ENCODE measurements around the gene SS18L1. TPM values are rescaled to one million over a fixed set of nuclear protein-coding genes. Genes with fewer than 3 reads are reported as not detected.

SS18L1 gene
- total and polyA plus RNA-seq, 11 donors = 6.5 to 12.4 (median 7.9) TPM

DNA sequence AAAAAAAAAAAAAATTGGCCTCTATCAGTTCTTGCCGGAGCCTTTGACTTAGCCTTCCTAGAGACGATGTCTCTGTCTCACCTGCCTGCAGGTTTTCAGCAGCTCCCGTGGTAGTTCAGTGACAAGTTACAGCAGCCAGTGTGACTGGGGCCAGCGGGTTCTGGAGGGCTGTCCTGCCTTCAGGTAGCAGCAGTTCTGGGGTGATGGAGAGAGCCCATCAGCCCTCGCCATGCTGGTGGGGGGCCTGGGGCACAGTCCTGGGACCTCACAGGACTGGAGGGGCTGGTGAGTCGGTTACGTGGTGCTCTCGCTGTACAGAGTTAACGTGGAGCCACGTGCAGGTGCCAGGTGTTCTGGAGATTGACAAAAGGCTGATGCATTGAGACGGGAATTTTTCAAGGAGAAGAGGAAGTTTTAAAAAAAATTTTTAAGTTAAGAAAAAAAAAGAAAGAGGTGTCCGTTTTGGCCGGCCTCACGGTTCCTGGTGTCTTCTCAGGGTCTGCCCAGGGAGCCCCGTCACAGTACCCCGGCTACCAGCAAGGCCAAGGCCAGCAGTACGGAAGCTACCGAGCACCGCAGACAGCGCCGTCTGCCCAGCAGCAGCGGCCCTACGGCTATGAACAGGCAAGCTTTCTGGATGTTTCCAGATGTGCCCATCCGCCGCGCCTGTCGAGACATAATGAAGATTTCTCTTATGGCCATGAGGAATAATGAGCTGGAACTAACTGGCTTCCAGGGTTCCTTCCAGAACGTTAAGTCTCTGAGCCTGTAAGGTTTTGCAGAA is 30.6 kb downstream of the SS18L1 start:
- intact Hi-C loops (cut with DNase I) = no loop called here
- Histone ChIP-seq H3K36me3 (peaks cover 0 to 61% (median 50%) of the 10 kb centered on the region in 9 donors), H3K9me3 (no peaks in the 10 kb centered on the region), H3K27me3 (no peaks in the 10 kb centered on the region), H3K27ac (no peak overlapping the region), H3K4me3 (no peak overlapping the region), H3K4me1 (peaks cover 0 to 7% (median 0%) of the 10 kb centered on the region in 12 donors)
- WGBS, 4 donors = 95 to 96% (median 96%) methylated on average over 28 of the region's 28 CpGs
- ATAC-seq = no peak
- DNase-seq = peak in 1 of 5 donors; percentile 24
- TF ChIP-seq, protein P1, sequence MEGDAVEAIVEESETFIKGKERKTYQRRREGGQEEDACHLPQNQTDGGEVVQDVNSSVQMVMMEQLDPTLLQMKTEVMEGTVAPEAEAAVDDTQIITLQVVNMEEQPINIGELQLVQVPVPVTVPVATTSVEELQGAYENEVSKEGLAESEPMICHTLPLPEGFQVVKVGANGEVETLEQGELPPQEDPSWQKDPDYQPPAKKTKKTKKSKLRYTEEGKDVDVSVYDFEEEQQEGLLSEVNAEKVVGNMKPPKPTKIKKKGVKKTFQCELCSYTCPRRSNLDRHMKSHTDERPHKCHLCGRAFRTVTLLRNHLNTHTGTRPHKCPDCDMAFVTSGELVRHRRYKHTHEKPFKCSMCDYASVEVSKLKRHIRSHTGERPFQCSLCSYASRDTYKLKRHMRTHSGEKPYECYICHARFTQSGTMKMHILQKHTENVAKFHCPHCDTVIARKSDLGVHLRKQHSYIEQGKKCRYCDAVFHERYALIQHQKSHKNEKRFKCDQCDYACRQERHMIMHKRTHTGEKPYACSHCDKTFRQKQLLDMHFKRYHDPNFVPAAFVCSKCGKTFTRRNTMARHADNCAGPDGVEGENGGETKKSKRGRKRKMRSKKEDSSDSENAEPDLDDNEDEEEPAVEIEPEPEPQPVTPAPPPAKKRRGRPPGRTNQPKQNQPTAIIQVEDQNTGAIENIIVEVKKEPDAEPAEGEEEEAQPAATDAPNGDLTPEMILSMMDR (IDR thresholded peaks at IDR 0.05) = no peak
- no peak for TF ChIP-seq POLR2A (IDR thresholded peaks at IDR 0.05)

DNA sequence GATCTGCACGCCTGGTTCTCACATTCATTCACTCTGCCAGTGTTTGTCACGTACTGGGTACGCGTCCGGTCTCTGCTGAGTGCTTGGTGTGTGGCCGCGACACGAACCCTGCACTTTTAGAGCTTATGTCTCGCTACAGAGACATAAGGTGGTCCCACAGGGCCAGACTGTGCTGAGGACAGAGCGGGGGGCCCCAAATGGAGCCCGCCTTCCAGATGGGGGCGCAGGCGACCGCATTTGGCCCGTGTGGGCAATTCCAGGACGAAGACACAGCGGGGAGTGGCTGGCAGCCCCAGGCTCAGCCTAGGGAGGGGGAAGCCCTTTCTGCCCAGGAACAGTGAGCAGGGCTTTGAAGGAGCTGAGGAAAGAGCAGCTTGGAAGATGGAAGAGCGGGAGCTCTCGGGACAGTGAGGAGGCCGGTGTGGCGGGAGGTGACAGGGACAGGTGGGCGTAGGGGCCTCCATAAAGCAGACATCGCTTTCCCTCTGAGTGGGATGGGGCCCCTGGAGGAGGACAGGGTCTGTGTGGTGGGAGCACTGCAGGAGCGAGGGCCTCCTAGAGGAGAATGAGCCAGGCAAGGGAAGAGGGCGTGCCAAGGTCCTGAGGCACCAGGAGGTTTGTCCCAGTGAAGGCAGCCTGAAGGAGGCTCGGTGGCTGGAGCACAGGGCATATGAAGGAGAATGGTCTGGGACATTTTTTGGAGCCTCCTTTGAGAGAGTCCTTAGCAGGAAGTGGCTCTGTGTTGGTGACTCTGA is 31.5 kb downstream of the SS18L1 start:
- Histone ChIP-seq H3K27ac (no peak overlapping the region), H3K4me3 (no peak overlapping the region), H3K9me3 (no peaks in the 10 kb centered on the region), H3K27me3 (no peaks in the 10 kb centered on the region), H3K36me3 (peaks cover 0 to 63% (median 46%) of the 10 kb centered on the region in 9 donors), H3K4me1 (peaks cover 0 to 7% (median 0%) of the 10 kb centered on the region in 12 donors)
- WGBS, 4 donors = 92 to 96% (median 96%) methylated on average over 26 of the region's 26 CpGs
- DNase-seq = peak in 1 of 5 donors; percentile 39
- TF ChIP-seq, protein P1 (IDR thresholded peaks at IDR 0.05) = no peak
- TF ChIP-seq POLR2A (IDR thresholded peaks at IDR 0.05) = no peak
- ATAC-seq = no peak
- intact Hi-C loops (cut with DNase I) = no loop called here

DNA sequence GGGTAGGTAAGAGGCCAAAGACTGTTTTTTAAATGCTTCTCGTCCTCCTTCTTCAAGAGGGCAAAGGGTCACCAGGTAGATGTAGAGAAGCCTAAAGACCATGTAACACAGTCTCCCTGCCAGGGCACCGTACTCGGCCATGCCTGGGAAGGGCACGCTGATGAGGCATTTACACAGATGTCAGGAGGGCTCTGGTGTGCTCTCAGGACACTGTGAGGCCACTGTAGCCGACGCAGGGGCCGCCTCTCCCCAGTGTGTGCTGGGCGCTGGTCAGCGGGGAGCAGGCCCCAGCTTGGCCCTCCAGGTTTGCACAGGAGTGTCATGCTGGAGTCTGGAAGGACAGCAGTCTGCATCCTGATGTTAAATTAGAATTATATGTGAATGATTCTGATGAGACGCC is 32.1 kb downstream of the SS18L1 start:
- H3K36me3 ChIP-seq = peaks cover 0 to 67% (median 45%) of the 10 kb centered on the region in 9 donors
- no peaks in the 10 kb centered on the region for H3K27me3 ChIP-seq
- DNase-seq (peak in 1 of 5 donors; percentile 33), ATAC-seq (no peak)
- TF ChIP-seq POLR2A (IDR thresholded peaks at IDR 0.05) = no peak
- TF ChIP-seq, protein P1 (IDR thresholded peaks at IDR 0.05) = no peak
- intact Hi-C loops (cut with DNase I) = no loop called here
- no peaks in the 10 kb centered on the region for H3K9me3 ChIP-seq
- no peak overlapping the region for H3K27ac ChIP-seq
- peaks cover 0 to 7% (median 0%) of the 10 kb centered on the region in 12 donors for H3K4me1 ChIP-seq
- 95 to 97% (median 96%) methylated on average over 10 of the region's 10 CpGs for WGBS, 4 donors
- H3K4me3 ChIP-seq = no peak overlapping the region

DNA sequence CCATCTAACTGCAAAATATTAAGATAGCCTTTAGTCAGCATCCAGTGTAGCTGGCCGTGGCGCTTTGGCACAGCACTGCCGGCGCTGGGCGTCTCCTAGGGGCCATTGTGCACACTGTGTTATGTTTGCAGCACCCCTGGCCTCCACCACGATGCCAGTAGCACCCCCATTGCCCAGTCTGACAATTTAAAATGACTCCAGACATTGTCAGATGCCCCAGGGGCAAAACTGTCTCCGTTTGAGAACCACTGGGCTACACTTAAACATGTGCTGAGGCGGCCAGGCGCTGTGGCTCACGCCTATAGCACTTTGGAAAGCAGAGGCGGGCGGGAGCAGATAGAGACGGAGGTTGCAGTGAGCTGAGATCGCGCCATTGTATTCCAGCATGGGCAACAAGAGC is 33.3 kb downstream of the SS18L1 start:
- Histone ChIP-seq H3K27ac (no peak overlapping the region), H3K36me3 (peaks cover 0 to 70% (median 45%) of the 10 kb centered on the region in 9 donors), H3K4me1 (peaks cover 0 to 5% (median under 1%) of the 10 kb centered on the region in 12 donors), H3K27me3 (no peaks in the 10 kb centered on the region), H3K9me3 (no peaks in the 10 kb centered on the region), H3K4me3 (no peak overlapping the region)
- intact Hi-C loops (cut with DNase I) = no loop called here
- DNase-seq (peak in 1 of 5 donors; percentile 37), ATAC-seq (no peak)
- WGBS, 4 donors = 94 to 96% (median 94%) methylated on average over 15 of the region's 15 CpGs
- TF ChIP-seq, protein P1 (IDR thresholded peaks at IDR 0.05) = no peak
- no peak for TF ChIP-seq POLR2A (IDR thresholded peaks at IDR 0.05)
